SJSA1 (cell line): ENCODE measurements around the gene TINAGL1. TPM values are rescaled to one million over a fixed set of nuclear protein-coding genes. Genes with fewer than 3 reads are reported as not detected.

Experiments used
- DNase-seq, 2 experiments: peaks; one replicate each; pipeline ENCODE4 v3.0.0-alpha.2; 2015 to 2020; ENCODE audit warnings: low spot score in 2 of 2, low read depth in 1 of 2
- H3K27ac ChIP-seq: fragments of 250-450 bp; sonication (Bioruptor Pico); 2 replicates; pipeline ENCODE4 v1.5.1; 2020; ENCODE audit warnings: mild to moderate bottlenecking, moderate library complexity
- H3K27me3 ChIP-seq: fragments of 250-450 bp; sonication (Bioruptor Pico); replicated peaks from 2 replicates; pipeline ENCODE4 v1.5.1; 2020; ENCODE audit warnings: mild to moderate bottlenecking, moderate library complexity
- H3K36me3 ChIP-seq: fragments of 250-450 bp; sonication (Bioruptor Pico); 2 replicates; pipeline ENCODE4 v1.5.1; 2020; ENCODE audit warnings: mild to moderate bottlenecking
- H3K4me1 ChIP-seq: fragments of 250-450 bp; sonication (Bioruptor Pico); replicated peaks from 2 replicates; pipeline ENCODE4 v1.6.1; 2021; ENCODE audit warnings: mild to moderate bottlenecking
- H3K4me3 ChIP-seq: fragments of 250-450 bp; sonication (Bioruptor Pico); 2 replicates; pipeline ENCODE4 v1.5.1; 2020; ENCODE audit warnings: mild to moderate bottlenecking
- H3K9me3 ChIP-seq: fragments of 250-450 bp; sonication (Bioruptor Pico); replicated peaks from 2 replicates; pipeline ENCODE4 v1.5.1; 2020; ENCODE audit warnings: mild to moderate bottlenecking
- total RNA-seq: library from RNA; depleted of rRNA; stranded (reverse); fragments of >200 nt; shearing (Covaris generic); gene quantifications from 2 replicates; pipeline ENCODE4 v1.2.3, GENCODE V29; 2014; rRNA removed

Gene TINAGL1, protein sequence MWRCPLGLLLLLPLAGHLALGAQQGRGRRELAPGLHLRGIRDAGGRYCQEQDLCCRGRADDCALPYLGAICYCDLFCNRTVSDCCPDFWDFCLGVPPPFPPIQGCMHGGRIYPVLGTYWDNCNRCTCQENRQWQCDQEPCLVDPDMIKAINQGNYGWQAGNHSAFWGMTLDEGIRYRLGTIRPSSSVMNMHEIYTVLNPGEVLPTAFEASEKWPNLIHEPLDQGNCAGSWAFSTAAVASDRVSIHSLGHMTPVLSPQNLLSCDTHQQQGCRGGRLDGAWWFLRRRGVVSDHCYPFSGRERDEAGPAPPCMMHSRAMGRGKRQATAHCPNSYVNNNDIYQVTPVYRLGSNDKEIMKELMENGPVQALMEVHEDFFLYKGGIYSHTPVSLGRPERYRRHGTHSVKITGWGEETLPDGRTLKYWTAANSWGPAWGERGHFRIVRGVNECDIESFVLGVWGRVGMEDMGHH
- total RNA-seq, result 14.9 and 25.9 TPM in 2 replicates

DNA sequence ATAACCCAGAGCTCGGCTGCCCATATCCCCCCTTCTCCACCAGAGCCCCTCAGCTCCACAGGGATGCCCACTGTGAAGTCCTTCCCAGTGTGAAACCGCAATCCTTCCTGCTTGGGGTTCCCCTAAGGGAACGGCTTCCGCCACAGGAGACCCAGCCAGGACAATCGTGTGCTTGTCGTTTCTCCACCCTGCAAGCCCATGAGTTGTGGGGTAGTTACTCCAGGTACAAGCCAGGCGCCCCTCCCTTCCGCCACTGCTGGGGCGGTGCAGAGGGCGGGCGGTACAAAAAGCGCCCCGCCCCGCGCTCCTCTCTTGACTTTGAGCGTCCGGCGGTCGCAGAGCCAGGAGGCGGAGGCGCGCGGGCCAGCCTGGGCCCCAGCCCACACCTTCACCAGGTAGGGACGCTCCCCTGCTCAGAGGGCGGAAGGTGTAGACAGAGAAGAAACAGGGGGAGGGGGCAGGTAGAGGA, at the start of gene TINAGL1:
TINAGL1 (plus strand) TSS at position 315 of the 469 bp plus-strand sequence. CDS start 634 bp downstream, outside the sequence.
- Histone ChIP-seq H3K36me3 (no peaks in the 10 kb centered on the region), H3K9me3 (no peaks in the 10 kb centered on the region), H3K27me3 (no peaks in the 10 kb centered on the region), H3K4me3 (peak within 1 kb of the TSS; percentile 31), H3K4me1 (peaks cover 55% of the 10 kb centered on the region), H3K27ac (peak within 1 kb of the TSS; percentile 15)
- DNase-seq, result peak; percentile 42 to 52

DNA sequence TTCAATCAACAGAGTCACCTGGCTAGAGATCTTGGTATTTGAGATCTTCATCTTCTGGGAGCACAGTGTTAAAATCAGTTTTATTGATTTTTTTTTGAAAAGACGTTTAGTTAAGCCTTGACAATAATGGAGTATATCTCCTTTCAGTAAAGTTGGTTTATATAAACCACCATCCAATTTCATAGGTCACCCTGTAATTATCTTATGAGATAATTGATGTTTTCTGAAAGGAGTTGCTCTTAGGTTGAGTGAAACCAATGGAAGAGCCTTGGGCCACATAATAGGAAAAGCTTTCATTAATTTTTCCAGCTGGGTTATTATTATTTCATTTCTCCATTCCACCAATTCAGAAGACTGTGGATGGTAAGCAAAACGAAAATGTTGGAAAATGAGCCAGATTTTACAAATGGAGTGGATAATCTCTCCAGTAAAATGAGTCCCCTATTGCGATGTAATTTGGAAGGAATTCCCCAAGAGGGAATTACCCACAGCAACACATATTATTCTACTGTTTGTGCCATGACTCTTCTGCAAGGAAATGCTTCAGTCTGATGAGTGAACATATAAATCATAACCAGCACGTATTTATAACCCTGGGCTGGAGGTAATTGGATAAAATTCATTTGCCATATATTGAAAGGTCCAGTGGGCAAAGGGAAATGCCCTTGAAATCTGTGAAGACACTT, 46.2 kb upstream of the TINAGL1 start:
- Histone ChIP-seq H3K4me3 (no peak overlapping the region), H3K9me3 (no peaks in the 10 kb centered on the region), H3K4me1 (peaks cover 23% of the 10 kb centered on the region), H3K36me3 (no peaks in the 10 kb centered on the region), H3K27ac (peak overlapping the region; percentile 78), H3K27me3 (no peaks in the 10 kb centered on the region)
- DNase-seq, result peak in 1 of 2 experiments; percentile 14

DNA sequence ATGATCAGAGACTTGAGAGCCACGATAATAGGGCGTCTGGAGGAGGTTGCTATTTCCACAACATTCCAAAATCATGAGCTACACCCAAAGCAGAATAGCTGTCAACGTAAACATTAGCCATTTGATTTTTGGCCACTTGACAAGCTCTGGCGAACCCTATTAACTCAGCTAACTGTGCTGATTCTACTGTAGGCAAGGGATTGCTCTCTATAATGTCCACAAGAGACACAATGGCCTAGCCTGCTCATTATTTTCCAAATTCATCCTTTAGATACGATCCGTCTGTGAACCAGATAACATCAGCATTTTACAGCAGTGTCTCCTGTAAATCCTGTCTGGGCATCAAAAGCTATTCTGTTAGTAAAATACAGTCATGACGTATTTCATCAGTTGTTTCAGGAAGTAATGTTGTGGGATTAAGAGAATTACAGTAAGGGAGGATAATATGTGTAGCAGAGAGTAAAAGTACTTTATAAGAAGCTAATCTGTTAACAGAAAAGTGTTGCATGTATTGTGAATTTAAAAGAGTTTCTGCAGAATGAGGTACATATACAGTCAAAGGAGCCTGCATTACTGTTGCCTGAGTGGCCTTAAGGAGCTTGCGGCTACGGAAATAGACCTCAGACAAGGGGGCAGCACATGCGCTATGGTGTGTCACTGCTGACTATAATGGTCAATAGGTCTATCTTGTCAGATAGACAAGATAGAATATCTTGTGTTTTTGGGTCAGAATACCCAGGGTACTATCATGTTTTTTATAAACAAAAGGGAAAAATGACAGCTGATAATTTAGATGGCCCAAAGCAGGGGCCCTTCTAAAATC, 44.9 kb upstream of the TINAGL1 start:
- H3K4me1 ChIP-seq, result peaks cover 23% of the 10 kb centered on the region
- H3K4me3 ChIP-seq, result no peak overlapping the region
- peak overlapping the region; percentile 78 for H3K27ac ChIP-seq
- no peaks in the 10 kb centered on the region for H3K9me3 ChIP-seq
- peak; percentile 68 to 81 for DNase-seq
- H3K36me3 ChIP-seq, result no peaks in the 10 kb centered on the region
- no peaks in the 10 kb centered on the region for H3K27me3 ChIP-seq

DNA sequence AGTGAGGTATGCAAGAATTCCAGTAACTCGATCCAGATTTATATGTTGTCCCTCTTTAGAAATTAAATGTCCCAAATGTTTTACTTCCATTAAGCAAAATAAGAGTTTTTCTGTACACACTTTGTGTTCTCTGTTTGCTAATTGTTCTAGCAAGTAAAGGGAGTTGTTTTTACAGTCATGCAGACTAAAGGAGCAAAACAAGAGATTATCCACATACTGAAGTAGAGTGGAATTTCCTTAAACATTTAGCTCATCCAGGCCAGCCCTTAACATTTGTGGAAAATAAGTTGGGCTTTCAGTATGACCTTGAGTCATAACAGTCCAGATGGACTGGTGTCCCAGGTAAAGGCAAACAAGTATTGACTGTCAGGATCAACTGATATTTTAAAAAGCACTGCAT, 44.1 kb upstream of the TINAGL1 start:
- peak overlapping the region; percentile 78 for H3K27ac ChIP-seq
- no peaks in the 10 kb centered on the region for H3K27me3 ChIP-seq
- no peak for DNase-seq
- 0 out of 2 replicates have a peak, but pooled peaks cover 1% of the 10 kb centered on the region for H3K9me3 ChIP-seq
- H3K4me1 ChIP-seq, result peaks cover 23% of the 10 kb centered on the region
- no peak overlapping the region for H3K4me3 ChIP-seq
- no peaks in the 10 kb centered on the region for H3K36me3 ChIP-seq

DNA sequence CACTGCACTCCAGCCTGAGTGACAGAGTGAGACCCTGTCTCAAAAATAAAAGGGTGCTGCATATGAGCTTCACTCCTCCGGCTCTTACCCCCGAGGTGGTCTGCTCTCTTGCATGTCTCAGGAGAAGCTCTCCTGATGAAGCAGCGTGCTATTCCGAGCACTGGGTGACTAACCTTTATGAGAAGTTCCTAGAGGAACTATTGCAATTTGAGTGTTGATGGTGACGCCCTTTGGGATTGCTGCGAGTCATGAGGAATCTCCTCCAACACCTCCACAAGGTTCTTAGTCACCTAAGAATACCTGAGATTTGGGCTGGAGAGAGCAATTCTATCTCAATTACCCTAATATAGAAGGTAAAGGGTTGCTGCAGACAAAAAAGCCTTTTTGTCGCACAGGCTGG, 40.8 kb upstream of the TINAGL1 start:
- Histone ChIP-seq H3K4me3 (no peak overlapping the region), H3K27ac (no peak overlapping the region), H3K27me3 (no peaks in the 10 kb centered on the region), H3K4me1 (peaks cover 19% of the 10 kb centered on the region), H3K9me3 (0 out of 2 replicates have a peak, but pooled peaks cover 3% of the 10 kb centered on the region), H3K36me3 (no peaks in the 10 kb centered on the region)
- no peak for DNase-seq

DNA sequence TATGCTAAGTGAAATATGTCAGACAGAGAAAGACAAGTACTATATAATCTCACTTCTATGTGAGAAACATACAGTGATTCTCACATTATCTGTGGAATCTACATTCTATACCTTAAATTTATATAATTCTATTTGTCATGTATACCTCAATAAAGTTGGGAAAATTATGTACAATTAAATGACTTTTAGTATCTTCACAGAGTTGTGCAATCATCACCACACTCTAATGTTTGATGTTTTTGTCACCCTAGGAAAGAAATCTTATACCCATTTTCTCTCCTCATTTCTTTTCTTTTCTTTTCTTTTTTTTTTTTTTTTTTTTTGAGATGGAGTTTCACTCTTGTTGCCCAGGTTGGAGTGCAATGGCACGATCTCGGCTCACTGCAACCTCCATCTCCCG, 37.0 kb upstream of the TINAGL1 start:
- Histone ChIP-seq H3K36me3 (no peaks in the 10 kb centered on the region), H3K4me3 (no peak overlapping the region), H3K27ac (no peak overlapping the region), H3K4me1 (no peaks in the 10 kb centered on the region), H3K27me3 (no peaks in the 10 kb centered on the region), H3K9me3 (peaks cover 8% of the 10 kb centered on the region; the same call in 1 of the 2 replicates)
- no peak for DNase-seq

DNA sequence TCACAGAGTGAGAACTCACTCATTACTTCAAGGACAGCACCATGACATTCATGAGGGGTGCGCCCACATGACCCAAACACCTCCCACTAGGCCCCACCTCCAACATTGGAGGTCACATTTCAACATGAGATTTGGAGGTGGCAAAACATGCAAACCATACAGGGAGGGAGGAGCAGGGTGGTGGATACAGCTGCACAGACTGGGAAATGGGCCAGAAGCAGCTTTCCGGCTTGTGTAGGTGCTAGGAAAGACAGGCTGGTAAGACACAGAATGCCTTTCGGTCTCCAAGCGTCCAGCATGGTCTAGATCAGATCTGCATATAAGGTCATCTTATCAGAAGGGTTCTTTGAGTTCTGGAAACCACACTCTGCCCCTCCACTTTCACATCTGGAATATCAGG, 35.1 kb upstream of the TINAGL1 start:
- Histone ChIP-seq H3K36me3 (no peaks in the 10 kb centered on the region), H3K4me3 (no peak overlapping the region), H3K4me1 (no peaks in the 10 kb centered on the region), H3K27ac (no peak overlapping the region), H3K27me3 (no peaks in the 10 kb centered on the region), H3K9me3 (peaks cover 8% of the 10 kb centered on the region; the same call in 1 of the 2 replicates)
- DNase-seq, result no peak

DNA sequence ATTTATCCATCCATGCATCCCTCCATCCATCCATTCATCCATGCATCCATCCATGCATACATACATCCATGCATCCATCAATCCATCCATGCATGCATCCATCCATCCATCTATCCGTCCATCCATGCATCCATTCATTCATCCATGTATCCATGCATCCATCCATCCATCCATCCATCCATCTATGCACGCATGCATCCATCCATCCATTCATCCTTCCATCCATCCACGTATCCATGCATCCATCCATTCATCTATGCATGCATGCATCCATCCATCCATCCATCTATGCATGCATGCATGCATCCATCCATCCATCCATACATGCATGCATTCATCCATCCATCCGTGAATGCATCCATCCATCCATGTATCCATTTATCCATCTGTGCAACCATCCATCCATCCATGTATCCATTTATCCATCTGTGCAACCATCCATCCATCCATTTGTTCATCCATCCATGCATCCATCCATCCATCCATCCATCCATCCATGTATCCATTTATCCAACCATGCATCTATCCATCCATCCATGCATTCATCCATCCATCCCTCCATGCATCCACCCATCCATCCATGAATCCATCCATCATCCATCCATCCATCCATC, 30.3 kb upstream of the TINAGL1 start:
- Histone ChIP-seq H3K9me3 (peaks cover 5% of the 10 kb centered on the region; the same call in 1 of the 2 replicates), H3K4me3 (no peak overlapping the region), H3K36me3 (no peaks in the 10 kb centered on the region), H3K4me1 (peaks cover 22% of the 10 kb centered on the region), H3K27me3 (no peaks in the 10 kb centered on the region), H3K27ac (no peak overlapping the region)
- no peak for DNase-seq

DNA sequence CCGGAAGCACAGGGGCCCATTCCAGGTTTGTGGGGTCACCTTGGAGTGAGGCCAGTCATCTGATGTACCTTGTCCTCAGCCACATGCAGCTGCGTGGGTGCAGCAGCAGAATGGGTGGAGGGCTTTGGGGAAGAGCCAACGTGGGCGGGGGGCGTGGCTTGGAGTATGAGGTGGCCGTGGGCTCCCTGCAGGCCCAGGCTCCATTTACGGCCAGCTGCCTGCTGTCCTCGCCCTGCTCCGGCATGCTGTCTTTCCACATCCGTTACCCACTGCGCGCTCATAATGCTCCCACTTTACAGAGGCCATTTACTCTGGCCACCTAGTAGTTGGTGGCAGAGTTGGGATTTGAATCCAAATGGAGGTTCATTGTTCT, 27.8 kb upstream of the TINAGL1 start:
- Histone ChIP-seq H3K4me3 (no peak overlapping the region), H3K4me1 (peaks cover 31% of the 10 kb centered on the region), H3K27ac (no peak overlapping the region), H3K36me3 (no peaks in the 10 kb centered on the region), H3K9me3 (no peaks in the 10 kb centered on the region), H3K27me3 (no peaks in the 10 kb centered on the region)
- no peak for DNase-seq

DNA sequence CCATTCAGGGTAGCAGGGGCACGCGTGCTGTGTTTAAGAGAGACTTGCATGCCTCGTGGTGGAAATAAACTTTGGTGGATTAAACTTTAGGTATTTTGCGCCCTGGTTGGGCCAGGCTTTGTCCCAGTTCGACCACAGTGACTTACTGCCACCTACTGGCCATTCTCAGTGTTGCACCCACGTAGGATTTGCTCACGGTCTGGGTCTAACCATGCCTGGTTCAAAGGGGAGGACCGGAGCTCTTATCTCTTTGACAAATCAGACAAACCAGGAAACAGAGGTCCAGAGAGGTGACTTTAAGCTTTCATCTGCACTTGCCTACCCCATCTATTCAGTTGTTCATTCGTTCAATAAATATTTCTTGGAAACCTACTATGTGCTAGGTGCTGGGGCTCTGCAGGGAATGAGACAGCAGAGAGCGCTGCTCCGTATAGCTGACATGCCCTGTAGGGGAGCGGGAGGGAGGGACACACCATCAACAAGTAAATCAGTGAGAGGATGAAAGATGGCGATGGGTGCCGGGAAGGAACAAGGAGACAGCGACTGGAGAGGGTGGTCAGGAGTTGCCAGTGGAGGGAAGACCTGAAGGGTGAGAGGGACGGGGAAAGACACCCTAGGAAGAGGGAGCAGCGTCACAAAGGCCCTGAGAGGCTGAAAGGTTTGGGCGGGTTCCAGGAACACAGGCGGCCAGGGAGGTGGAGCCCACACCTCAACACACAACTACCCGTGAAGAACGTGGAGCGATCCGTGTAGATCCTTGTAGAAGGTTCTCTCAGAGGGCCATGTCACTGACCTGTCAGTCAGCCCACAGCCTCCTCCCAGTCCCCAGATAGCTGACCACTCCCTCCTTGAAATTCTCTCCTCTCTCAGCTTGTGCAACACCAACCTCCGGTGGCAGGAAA, 27.2 kb upstream of the TINAGL1 start:
- DNase-seq, result peak; percentile 86 to 87
- H3K27ac ChIP-seq, result no peak overlapping the region
- H3K27me3 ChIP-seq, result no peaks in the 10 kb centered on the region

DNA sequence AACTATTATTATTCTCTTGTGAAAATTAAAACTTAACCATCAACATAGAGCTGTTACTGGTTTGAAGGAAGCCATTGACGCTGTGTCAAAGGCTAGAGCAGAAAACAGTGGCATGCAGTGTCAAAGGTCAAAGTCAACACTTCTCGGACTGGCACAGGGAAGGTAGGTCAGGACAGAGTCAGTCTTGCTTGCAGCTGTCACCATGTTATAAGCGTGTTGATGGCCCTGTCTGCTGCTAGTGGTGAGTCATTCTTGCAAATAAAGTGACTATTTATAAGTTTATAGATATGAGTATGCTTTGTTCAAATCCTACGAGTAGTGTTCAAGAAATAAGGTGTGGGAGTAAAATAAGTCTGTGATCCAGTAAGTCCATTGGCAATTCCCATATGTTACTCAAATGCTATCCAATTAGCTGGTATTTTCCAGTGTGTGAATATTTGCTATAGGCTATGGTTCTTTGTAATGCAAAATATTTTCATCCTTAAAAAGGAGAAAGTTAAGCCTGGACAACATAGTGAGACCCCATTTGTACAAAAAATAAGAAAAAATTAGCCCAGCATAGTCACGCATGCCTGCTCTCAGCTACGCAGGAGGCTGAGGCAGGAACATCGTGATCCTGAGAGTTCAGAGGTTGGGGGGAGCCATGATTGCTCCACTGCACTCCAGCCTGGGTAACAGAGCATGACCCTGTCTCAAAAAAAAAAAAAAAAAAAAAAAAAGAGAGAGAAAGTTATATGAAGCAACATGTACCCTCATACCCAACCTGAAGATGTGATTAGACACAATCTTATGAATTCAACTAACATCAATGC, 26.3 kb upstream of the TINAGL1 start:
- Histone ChIP-seq H3K27me3 (no peaks in the 10 kb centered on the region), H3K4me1 (peaks cover 31% of the 10 kb centered on the region), H3K27ac (0 out of 2 replicates have a peak overlapping the region, but pooled peaks have one; percentile 18), H3K36me3 (no peaks in the 10 kb centered on the region), H3K9me3 (no peaks in the 10 kb centered on the region), H3K4me3 (no peak overlapping the region)
- DNase-seq, result no peak

More for the DNA sequence above, 27.2 kb upstream of the TINAGL1 start:
- H3K4me1 ChIP-seq, result peaks cover 31% of the 10 kb centered on the region
- no peak overlapping the region for H3K4me3 ChIP-seq
- H3K9me3 ChIP-seq, result no peaks in the 10 kb centered on the region
- H3K36me3 ChIP-seq, result no peaks in the 10 kb centered on the region

DNA sequence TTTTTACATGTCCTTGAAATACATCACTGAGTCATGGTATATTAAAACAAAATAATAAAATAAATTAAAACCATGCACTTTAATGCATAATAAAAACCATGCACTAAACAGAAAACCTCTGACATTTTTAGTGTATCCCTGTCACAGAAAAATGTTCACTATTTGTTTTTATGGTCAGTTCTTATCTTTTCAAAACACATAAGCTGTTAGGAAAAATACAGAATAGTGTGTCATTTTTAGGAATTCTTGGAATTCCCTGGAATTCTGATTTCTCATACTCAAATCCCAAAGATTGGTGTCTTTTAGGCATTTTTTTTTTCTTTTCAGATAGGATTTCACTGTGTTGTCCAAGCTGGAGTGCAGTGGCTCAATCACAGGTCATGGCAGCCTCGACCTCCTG, 25.1 kb upstream of the TINAGL1 start:
- peaks cover 31% of the 10 kb centered on the region for H3K4me1 ChIP-seq
- no peaks in the 10 kb centered on the region for H3K27me3 ChIP-seq
- no peak overlapping the region for H3K4me3 ChIP-seq
- peak in 1 of 2 experiments; percentile 65 for DNase-seq
- no peaks in the 10 kb centered on the region for H3K9me3 ChIP-seq
- no peaks in the 10 kb centered on the region for H3K36me3 ChIP-seq
- peak overlapping the region; percentile 70 for H3K27ac ChIP-seq
